HG02885 (cell line): ENCODE data around the gene SPN.
"Not testable (repeated sequence)": the region's sequence is repeated elsewhere in the genome, so short reads cannot be mapped to it uniquely, and the experiment has no call there.

Experiments used
- ATAC-seq: cut with Tn5 transposase; IDR thresholded peaks from one replicate; pipeline ENCODE4 v1.9.1; 2021; ENCODE audit warnings: mild to moderate bottlenecking; ENCODE audit not compliant: unreplicated experiment, poor library complexity

The SPN gene

DNA sequence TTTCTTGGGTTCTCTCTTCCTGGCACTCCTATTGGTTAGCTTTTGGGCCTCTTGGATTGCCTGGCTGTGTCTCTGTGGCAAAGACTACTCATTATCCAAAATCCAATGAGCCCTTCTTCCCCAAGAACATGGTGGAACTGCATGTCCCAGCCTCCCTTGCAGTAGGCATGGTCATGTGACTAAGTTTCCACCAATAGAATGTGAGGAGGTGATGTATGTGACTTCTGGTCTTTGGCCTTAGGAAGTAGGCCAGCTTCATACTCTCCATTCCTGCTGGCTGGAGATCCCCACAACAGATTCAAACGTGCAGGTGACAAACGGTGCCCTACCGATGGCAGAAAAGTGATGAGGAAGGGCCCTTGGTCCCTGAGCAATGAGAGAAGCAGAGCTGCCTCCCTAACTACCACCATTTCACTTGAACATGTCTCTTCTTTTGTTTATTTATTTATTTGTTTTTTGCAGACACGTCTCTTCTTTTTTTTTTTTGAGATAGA is 17.3 kb upstream of the SPN start:
- no peak for ATAC-seq

DNA sequence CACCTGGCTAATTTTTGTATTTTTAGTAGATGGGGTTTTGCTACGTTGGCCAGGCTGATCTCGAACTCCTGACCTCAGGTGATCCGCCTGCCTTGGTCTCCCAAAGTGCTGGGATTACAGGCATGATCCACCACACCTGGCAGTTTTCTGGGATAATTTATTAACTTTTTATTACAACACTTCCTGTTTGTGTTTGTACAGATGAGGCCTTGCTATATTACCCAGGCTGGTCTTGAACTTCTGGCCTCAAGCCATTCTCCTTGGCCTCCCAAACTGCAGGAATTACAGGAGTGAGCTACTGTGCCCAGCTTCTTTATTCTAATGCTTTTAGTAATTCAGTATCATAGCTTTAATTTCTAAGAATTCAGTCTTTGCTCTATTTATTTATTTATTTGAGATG is 16.1 kb upstream of the SPN start:
- no peak for ATAC-seq

DNA sequence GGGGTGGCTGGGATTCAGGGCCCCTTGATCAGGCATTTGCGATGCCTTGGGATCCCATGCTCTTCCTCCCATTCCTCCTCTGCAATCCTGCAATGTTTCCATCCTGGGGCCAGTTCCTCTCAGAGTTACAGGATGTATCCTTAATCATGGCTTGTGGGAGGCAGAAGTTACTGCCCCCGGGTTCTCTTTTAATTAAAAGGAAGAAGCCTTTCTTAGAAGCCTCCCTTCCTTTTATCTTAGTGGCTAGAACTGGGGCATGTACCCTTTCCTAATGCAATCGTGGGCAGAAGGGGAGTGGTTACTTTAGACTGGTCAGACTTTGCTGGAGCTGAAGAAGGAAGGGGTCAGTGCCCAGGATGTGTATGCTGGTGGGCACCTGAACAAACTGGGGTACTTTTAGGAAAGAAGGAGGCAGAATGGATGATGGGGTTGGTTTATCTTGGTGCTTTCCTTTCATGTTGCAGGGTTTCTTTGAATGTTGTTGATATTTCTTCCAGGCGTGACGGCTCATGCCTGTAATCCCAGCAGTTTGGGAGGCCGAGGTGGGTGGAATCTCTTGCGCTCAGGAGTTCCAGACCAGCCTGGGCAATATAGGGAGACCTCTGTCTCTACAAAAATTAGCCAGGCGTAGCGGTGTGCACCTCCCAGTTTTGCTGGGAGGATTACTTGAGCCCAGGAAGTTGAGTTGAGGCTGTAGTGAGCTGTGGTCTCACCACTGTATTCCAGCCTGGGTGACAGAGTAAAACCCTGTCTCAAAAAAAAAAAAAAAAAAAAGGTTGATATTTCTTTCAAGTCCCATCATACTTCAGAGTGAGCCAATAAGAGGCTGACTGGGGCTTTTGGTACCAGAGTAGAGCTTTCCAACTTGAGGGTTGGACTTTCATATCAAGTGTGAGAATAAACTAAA is 13.2 kb upstream of the SPN start:
- ATAC-seq: no peak

DNA sequence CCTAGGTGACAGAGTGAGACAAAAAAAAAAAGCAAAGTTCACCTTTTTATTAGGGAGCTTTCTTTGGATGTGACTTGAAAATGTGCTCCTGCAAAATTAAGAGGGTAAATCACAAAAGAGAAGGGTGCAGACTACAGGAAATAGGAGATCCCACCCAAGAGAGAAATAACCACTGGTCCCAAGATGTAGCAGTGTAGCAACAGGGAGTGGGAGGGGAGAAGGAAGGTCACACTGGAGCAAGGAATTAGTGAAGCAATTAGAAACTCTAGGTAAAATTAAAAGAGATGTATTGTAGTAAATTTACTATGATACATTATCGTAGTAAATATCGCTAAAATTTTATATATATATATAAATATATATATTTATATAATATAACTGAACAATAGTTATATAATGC is 12.3 kb upstream of the SPN start:
- no peak for ATAC-seq

DNA sequence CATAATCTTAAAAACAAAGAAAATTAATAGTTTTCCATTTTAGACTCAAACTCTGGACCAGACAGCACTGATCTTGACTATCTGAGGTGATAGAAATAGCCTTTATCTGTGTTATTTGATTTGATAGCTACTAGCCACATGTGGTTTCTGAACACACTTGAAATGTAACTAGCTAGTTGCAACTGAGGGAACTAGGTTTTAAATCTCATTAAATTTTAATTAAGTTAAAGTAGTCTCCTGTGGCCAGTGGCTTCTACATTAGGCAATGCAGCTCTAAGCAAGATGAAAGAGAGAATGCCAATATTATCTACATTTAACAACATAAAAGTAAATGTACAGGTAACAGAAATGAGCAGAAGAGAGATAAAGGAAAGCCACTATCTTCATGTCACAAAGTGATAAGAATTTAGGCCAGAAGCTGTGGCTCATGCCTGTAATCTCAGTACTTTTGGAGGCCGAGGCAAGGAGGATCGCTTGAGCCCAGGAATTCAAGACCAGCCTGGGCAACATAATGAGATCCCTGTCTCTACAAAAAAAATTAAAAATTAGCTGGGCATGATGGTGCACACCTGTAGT is 11.2 kb upstream of the SPN start:
- no peak for ATAC-seq

DNA sequence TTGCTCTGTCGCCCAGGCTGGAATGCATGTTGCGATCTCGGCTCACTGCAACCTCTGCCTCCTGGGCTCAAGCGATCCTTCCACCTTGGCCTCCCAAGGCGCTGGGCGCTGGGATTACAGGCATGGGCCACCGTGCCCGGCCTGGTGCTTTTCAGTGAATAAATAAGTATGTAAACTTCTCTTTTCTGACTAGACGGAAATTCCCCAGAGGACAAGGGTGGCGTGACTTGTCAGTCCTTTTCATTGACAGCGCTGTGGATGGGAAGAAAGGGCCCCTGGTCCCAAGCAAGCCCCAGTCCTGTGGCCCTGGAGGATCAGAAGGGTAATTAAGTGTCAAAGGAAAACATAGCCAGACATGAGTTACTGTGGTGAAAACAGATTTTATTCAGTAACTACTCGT is 9.6 kb upstream of the SPN start:
- no peak for ATAC-seq

DNA sequence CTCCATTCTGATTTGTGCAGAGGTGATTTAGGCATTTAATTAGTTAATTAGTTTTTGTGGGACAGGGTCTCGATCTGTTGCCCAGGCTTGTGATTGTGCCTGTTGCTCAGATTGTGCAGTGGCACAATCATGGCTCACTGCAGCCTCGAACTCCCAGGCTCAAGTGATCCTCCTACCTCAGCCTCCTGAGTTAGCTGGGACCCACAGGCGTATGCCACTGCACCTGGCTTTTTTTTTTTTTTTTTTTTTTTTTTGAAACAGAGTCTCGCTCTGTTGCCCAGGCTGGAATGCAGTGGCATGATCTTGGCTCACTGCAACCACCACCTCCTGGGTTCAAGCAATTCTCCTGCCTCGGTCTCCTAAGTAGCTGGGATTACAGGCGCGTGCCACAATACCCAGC is 9.2 kb upstream of the SPN start:
- not testable (repeated sequence) for ATAC-seq

DNA sequence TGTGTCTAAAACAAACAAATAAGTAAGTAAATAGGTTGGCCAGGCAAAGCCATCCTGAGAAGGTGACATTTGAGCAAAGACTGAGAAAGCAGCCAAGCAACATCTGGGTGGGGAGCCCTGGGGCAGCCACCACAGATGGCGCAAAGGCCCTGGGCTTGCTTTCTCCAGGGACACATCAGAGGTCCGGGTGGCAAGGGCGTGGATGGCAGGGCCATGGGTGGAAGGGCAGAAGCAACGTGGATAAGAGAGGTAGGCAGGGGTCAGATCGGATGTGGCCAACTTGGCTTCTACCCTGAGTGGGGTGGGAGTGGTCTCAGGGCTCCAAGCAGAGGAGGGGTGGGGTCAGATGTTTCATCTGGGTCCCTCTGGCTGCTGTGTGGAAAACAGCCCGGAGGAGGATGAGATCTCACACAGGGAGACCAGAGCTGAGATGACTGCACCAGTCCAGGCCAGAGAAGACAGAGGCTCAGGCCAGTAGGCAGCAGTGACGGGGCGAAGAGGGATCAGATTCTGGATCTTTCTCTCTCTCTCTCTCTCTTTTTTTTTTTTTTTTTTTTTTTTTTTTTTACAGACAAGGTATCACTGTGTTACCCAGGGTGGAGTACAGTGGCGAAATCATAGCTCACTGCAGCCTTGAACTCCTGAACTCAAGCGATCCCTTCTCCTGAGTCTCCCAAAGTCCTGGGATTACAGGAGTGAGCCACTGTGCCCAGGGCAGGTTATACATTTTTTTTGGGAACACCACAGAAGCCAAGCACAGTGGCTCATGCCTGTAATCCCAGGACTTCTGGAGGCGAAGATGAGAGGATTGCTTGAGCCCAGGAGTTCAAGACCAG is 6.1 kb upstream of the SPN start:
- no peak for ATAC-seq

DNA sequence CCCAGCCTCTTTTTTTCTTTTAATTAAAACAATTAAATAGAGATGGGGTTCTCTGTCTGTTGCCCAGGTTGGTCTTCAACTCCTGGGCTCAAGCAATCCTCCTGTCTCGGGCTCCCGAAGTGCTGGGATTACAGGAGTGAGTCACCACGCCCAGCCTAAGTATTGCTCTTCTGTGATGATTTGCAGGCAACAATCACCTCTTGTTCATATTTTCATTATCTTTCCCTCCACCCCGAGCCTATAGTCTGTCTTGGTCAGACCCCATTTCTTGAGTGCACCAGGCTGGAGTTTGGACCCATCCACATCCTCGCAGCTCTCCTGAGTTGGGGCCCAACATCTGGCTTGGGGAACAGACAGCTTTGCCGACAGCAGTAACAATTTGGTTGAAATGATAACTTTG is 4.3 kb upstream of the SPN start:
- no peak for ATAC-seq

DNA sequence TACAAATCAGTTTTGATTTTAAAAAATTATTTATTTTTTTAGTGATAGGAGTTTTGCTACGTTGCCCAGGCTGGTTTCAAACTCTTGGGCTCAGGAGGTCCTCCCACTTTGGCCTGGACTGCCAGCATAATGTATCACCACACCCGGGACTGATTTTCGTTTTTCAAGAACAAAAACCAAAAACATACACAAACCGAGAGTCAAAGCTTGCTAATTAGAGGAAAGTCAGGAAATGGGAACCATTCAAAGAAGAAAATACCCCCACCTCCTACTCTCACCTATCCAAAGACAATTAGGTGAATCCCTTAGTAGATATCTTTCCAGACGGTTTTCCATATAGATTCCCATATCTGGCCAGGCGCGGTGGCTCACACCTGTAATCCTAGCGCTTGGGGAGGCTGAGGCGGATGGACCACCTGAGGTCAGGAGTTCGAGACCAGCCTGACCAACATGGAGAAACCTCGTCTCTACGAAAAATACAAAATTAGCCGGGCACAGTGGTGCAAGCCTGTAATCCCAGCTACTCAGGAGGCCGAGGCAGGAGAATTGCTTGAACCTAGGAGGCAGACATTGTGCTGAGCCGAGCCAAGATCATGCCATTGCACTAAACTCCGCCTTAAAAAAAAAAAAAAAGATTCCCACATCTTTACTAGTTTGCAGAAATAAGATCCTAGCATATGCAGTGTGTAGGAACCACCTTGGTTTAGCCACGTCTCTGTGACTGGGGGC is 883 bp upstream of the SPN start:
- ATAC-seq: no peak

DNA sequence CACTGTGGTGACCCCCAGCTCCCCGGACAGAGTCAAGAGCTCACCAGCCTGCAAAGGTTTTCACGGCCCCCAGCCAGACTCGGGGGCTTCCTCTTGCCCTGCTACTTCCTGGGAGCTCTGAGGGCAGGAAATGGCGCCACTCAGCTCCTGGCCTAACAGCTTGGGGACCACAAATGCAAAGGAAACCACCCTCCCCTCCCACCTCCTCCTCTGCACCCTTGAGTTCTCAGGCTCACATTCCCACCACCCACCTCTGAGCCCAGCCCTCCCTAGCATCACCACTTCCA is 375 bp upstream of the SPN start:
- ATAC-seq: no peak

DNA sequence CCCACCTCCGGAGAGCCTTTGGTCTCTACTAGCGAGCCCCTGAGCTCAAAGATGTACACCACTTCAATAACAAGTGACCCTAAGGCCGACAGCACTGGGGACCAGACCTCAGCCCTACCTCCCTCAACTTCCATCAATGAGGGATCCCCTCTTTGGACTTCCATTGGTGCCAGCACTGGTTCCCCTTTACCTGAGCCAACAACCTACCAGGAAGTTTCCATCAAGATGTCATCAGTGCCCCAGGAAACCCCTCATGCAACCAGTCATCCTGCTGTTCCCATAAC is 702 bp downstream of the SPN start:
- ATAC-seq: no peak

DNA sequence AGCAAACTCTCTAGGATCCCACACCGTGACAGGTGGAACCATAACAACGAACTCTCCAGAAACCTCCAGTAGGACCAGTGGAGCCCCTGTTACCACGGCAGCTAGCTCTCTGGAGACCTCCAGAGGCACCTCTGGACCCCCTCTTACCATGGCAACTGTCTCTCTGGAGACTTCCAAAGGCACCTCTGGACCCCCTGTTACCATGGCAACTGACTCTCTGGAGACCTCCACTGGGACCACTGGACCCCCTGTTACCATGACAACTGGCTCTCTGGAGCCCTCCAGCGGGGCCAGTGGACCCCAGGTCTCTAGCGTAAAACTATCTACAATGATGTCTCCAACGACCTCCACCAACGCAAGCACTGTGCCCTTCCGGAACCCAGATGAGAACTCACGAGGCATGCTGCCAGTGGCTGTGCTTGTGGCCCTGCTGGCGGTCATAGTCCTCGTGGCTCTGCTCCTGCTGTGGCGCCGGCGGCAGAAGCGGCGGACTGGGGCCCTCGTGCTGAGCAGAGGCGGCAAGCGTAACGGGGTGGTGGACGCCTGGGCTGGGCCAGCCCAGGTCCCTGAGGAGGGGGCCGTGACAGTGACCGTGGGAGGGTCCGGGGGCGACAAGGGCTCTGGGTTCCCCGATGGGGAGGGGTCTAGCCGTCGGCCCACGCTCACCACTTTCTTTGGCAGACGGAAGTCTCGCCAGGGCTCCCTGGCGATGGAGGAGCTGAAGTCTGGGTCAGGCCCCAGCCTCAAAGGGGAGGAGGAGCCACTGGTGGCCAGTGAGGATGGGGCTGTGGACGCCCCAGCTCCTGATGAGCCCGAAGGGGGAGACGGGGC is 1.3 kb downstream of the SPN start:
- ATAC-seq: no peak

DNA sequence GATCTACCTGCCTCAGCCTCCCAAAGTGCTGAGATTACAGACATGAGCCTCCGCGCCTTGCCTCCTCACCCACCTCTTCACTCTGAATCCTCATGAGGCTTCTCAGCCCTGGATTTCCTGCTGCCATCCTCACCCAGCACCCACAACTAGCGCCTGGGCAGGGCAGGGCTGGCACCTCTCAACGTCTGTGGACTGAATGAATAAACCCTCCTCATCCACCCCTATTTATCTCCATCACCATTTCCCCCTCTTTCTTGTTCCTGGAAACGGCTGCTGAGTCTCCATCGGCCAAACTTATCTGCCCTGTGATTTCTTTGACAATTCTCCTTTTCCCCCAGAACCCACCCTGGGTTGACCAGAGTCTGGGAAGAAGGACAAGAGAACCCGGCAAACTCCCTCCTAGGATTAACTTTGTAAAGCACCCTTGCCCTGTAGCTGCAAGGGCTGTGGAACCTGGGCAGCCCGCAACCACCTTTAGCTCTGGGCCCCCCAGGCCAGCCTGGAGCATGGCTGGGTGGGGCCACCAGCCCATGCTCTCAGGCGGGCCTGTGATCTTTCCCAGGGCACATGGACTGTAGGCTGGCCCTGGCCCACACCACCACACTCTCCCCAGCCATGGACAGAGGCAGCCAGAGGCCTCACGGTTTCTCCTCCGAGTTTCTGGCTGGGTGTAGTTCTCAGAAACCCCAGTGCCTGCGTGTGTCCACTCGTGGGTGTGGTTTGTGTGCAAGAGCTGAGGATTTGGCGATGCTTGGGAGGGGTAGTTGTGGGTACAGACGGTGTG is 2.4 kb downstream of the SPN start:
- ATAC-seq: no peak

DNA sequence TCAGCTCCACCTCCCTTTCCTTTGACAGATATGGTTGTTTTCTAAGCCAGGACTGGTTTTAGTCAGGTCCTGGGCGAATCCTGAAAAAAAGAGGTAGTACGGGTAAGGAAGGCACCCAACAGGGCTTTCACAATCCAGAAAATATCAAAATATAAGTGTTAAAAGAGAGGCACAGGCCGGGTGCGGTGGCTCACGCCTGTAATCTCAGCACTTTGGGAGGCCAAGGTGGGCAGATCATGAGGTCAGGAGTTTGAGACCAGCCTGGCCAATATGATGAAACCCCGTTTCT is 4.2 kb downstream of the SPN start:
- not testable (repeated sequence) for ATAC-seq

DNA sequence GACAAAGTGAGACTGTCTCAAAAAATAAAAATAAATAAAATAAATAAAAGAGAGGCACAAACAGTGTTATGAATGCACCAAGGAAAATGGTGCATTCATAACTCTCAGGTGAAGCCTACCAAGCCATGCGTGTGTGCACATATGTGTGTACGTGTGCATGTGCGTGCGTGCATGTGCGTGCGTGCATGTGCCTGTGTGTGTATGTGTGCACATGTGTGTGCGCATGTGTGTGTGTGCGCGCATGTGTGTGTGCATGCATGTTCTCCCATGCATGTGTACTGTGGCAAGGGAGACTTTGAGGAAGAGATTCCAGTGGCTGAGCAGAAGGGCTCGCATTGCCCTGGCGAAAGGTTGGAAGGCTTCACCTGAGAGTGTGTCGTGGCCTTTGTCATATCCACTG is 4.7 kb downstream of the SPN start:
- no peak for ATAC-seq

DNA sequence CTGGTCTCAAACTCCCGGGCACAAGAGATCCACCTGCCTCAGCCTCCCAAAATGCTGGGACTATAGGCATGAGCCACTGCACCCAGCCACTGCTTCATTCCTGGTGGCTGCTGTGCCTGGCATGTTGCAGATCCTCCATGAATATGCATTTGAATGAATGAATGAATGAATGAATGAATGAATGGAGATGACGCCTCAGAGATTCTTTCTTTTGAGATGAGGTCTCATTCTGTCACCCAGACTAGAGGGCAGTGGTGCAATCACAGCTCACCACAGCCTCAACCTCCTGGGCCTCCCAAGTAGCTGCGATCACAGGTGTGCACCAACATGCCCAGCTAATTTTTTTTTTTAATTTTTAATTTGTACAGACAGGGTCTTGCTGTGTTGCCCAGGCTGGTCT is 5.2 kb downstream of the SPN start:
- no peak for ATAC-seq

DNA sequence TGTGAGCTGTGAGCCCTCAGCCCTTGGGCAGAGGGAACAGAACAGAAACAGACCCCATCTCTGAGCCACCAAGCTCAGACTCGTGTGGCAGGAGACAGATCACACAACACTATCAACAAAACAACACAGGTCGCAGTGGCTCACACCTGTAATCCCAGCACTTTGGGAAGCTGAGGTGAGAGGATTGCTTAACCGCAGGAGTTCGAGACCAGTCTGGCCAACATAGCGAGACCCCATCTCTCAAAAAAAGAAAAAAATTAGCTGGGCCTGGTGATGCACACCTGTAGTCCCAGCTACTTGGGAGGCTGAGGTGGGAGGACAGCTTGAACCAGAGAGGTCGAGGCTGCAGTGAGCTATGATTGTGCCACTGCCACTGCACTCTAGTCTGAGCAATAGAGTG is 10.5 kb downstream of the SPN start:
- ATAC-seq: no peak

DNA sequence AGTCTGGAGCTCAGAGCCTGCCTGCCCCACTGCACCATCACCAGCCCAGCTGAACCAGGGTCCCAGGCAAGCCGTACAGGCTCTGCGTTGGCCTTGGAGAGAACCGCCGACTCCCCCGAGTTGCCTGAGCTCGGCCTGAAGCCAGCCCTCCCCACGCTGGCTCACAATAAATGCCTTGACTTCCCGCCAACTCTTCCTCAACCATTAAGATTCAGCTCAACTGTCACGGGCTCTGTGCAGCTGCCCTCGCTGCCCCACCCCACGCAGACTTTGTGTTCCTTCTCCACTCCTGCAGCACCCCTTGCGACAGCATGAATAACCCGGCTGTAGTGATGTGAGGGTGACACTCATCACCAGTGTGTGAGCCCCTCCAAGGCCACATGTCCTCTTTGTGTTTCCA is 11.1 kb downstream of the SPN start:
- no peak for ATAC-seq
